Neural cell (in vitro differentiated cells): ENCODE data around the gene TSEN34. TPM values are rescaled to one million over a fixed set of nuclear protein-coding genes. Genes with fewer than 3 reads are reported as not detected.

ENCODE experiments used
- H2AFZ ChIP-seq: fragments of 200-600, 300-800 bp; sonication (generic), shearing (Covaris generic); 2 replicates; pipeline ENCODE4 v1.6.0; 2014; ENCODE audit warnings: low read depth, mild to moderate bottlenecking, antibody characterized with exemption, low read length, moderate library complexity
- H3F3A ChIP-seq: fragments of 200-600 bp; shearing (Covaris generic); 2 replicates; pipeline ENCODE4 v1.6.1; 2016; ENCODE audit warnings: mild to moderate bottlenecking, moderate library complexity, mixed read lengths, antibody characterized with exemption, low read length; ENCODE audit not compliant: insufficient read depth, poor library complexity, severe bottlenecking
- H3K27ac ChIP-seq: fragments of 200-600, 300-800 bp; sonication (generic), shearing (Covaris generic); 2 replicates; pipeline ENCODE4 v1.5.1; 2014; ENCODE audit warnings: mild to moderate bottlenecking, low read length, moderate library complexity
- H3K27me3 ChIP-seq: fragments of 300-800, 200-600 bp; sonication (generic), shearing (Covaris generic); 2 replicates; pipeline ENCODE4 v1.6.0; 2014; ENCODE audit warnings: mild to moderate bottlenecking, low read depth, low read length, moderate library complexity; ENCODE audit not compliant: insufficient read depth
- H3K36me3 ChIP-seq: fragments of 300-800, 200-600 bp; sonication (generic), shearing (Covaris generic); 2 replicates; pipeline ENCODE4 v1.5.1; 2014; ENCODE audit warnings: mild to moderate bottlenecking, antibody characterized with exemption, low read length, moderate library complexity; ENCODE audit not compliant: insufficient read depth
- H3K4me2 ChIP-seq: fragments of 300-800, 200-600 bp; sonication (generic), shearing (Covaris generic); 2 replicates; pipeline ENCODE4 v1.6.0; 2014; ENCODE audit warnings: mild to moderate bottlenecking, low read length
- H3K4me3 ChIP-seq: fragments of 300-800, 200-600 bp; sonication (generic), shearing (Covaris generic); 2 replicates; pipeline ENCODE4 v1.5.1; 2014; ENCODE audit warnings: mild to moderate bottlenecking, low read length, moderate library complexity
- H3K79me2 ChIP-seq: fragments of 200-600 bp; shearing (Covaris generic); replicated peaks from 2 replicates; pipeline ENCODE4 v1.6.0; 2014; ENCODE audit warnings: mild to moderate bottlenecking, low read length, moderate library complexity; ENCODE audit not compliant: insufficient read depth
- H3K9ac ChIP-seq: fragments of 300-800, 200-600 bp; sonication (generic), shearing (Covaris generic); 2 replicates; pipeline ENCODE4 v1.6.1; 2016; ENCODE audit warnings: mild to moderate bottlenecking, low read length, mixed read lengths
- H3K9me2 ChIP-seq: fragments of 200-600 bp; shearing (Covaris generic); 2 replicates; pipeline ENCODE4 v1.6.1; 2016; ENCODE audit warnings: mild to moderate bottlenecking, low read length, mixed read lengths; ENCODE audit not compliant: insufficient read depth
- H3K9me3 ChIP-seq: fragments of 200-600, 300-800 bp; sonication (generic), shearing (Covaris generic); 2 replicates; pipeline ENCODE4 v1.6.1; 2016; ENCODE audit warnings: mild to moderate bottlenecking, mixed run types, low read length, moderate library complexity, mixed read lengths
- H4K20me1 ChIP-seq: fragments of 200-600 bp; shearing (Covaris generic); 2 replicates; pipeline ENCODE4 v1.6.1; 2016; ENCODE audit warnings: mild to moderate bottlenecking, mixed run types; ENCODE audit not compliant: insufficient read depth
- CTCF ChIP-seq: fragments of 450-650 bp; IDR thresholded peaks from 2 replicates; pipeline ENCODE4 v1.5.1; 2014; ENCODE audit warnings: antibody characterized with exemption, mild to moderate bottlenecking, moderate library complexity; ENCODE audit not compliant: poor library complexity, severe bottlenecking
- EP300 ChIP-seq: fragments of 450-650 bp; conservative IDR thresholded peaks from 2 replicates; pipeline ENCODE4 v1.6.1; 2014; ENCODE audit warnings: antibody characterized with exemption, mild to moderate bottlenecking, moderate library complexity; ENCODE audit not compliant: poor library complexity, severe bottlenecking
- EZH2 ChIP-seq: fragments of 200-600, 300-800 bp; shearing (Covaris generic), sonication (generic); IDR thresholded peaks from 2 replicates; pipeline ENCODE4 v1.6.1; 2014; ENCODE audit warnings: antibody characterized with exemption, low read length, borderline replicate concordance, mild to moderate bottlenecking; ENCODE audit not compliant: insufficient read depth, poor library complexity, severe bottlenecking
- MXI1 ChIP-seq: fragments of 450-650 bp; conservative IDR thresholded peaks from 2 replicates; pipeline ENCODE4 v1.6.1; 2014; ENCODE audit warnings: antibody characterized with exemption, mild to moderate bottlenecking; ENCODE audit not compliant: poor library complexity, severe bottlenecking
- POLR2AphosphoS5 ChIP-seq: IDR thresholded peaks from 2 replicates; pipeline ENCODE4 v1.6.1; 2012
- RAD21 ChIP-seq: fragments of 450-650 bp; conservative IDR thresholded peaks from 2 replicates; pipeline ENCODE4 v1.6.1; 2014; ENCODE audit warnings: antibody characterized with exemption, mild to moderate bottlenecking, moderate library complexity
- REST ChIP-seq: IDR thresholded peaks from 2 replicates; pipeline ENCODE4 v1.6.1; 2012; ENCODE audit warnings: borderline replicate concordance
- SMC3 ChIP-seq: fragments of 450-650 bp; conservative IDR thresholded peaks from 2 replicates; pipeline ENCODE4 v1.6.1; 2014; ENCODE audit warnings: antibody characterized with exemption, mild to moderate bottlenecking, moderate library complexity; ENCODE audit not compliant: poor library complexity
- TAF1 ChIP-seq: IDR thresholded peaks from 2 replicates; pipeline ENCODE4 v1.6.1; 2012; ENCODE audit warnings: low read depth
- polyA plus RNA-seq: library from polyadenylated mRNA; depleted of rRNA; stranded (reverse); fragments of >200 nt; gene quantifications from 2 replicates; pipeline ENCODE4 v1.2.3, GENCODE V29; 2014

The TSEN34 gene
- polyA plus RNA-seq, 1 donor from 2014 or later, result 113 TPM

GRCh38 chr19:54173359-54173699 is 17.8 kb upstream of the TSEN34 start:
- Histone ChIP-seq H3K27me3 (no peaks in the 10 kb centered on the region), H4K20me1 (no peaks in the 10 kb centered on the region), H3K36me3 (no peaks in the 10 kb centered on the region)

GRCh38 chr19:54173951-54174834 is 16.9 kb upstream of the TSEN34 start:
- H3K27ac ChIP-seq, result no peak overlapping the region
- H2AFZ ChIP-seq, result no peak overlapping the region
- no peak overlapping the region for H3K4me3 ChIP-seq
- H3K9me2 ChIP-seq, result no peaks in the 10 kb centered on the region
- no peaks in the 10 kb centered on the region for H4K20me1 ChIP-seq
- H3K79me2 ChIP-seq, result no peaks in the 10 kb centered on the region
- no peaks in the 10 kb centered on the region for H3K9me3 ChIP-seq
- H3K4me2 ChIP-seq, result no peak overlapping the region
- H3K27me3 ChIP-seq, result no peaks in the 10 kb centered on the region
- H3K36me3 ChIP-seq, result no peaks in the 10 kb centered on the region
- TF ChIP-seq SMC3 (no peak), TAF1 (no peak), EZH2 (no peak), RAD21 (no peak), CTCF (no peak), POLR2AphosphoS5 (no peak), REST (no peak), MXI1 (no peak), EP300 (no peak)
- no peaks in the 10 kb centered on the region for H3F3A ChIP-seq
- H3K9ac ChIP-seq, result no peak overlapping the region

More at GRCh38 chr19:54173359-54173699, 17.8 kb upstream of the TSEN34 start:
- Histone ChIP-seq H3K9me2 (no peaks in the 10 kb centered on the region), H3K9ac (no peak overlapping the region), H3K79me2 (no peaks in the 10 kb centered on the region), H3F3A (no peaks in the 10 kb centered on the region), H3K27ac (no peak overlapping the region), H3K4me2 (no peak overlapping the region), H3K4me3 (no peak overlapping the region), H3K9me3 (no peaks in the 10 kb centered on the region), H2AFZ (no peak overlapping the region)
- TF ChIP-seq SMC3 (no peak), CTCF (no peak), EP300 (no peak), MXI1 (no peak), EZH2 (no peak)
